Activated CD4-positive, alpha-beta T cell treated with anti-CD3 and anti-CD28 coated beads, Interleukin-2, amount 50 U/mL, for 24 hours (primary cell): Measurements from ENCODE around the gene PDGFC.

Experiments
- DNase-seq, 2 donors: peaks; one replicate each; pipeline ENCODE4 v3.0.0-alpha.2; 2020; ENCODE audit warnings: low read depth in 1 of 2, low spot score in 1 of 2

Gene PDGFC

DNA sequence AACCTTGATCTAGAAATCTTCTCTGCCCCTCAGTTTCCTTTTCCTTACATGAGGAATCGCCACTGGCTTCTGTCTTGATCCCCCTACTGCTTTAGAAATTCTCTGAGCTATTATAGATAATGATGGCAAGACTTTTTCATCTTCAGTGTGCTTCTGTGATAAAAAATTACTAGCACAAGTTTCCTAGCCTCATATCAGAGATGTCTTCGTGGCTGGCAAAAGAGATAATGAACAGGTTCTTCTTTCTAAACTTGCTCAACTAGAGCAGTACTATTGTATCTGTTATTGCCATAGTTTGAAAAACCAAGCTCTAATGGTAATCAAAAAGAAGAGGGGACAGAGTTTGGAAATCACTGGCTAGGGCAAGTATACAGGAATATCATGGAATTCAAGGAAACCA, 4.1 kb upstream of the PDGFC start:
- no peak for DNase-seq

DNA sequence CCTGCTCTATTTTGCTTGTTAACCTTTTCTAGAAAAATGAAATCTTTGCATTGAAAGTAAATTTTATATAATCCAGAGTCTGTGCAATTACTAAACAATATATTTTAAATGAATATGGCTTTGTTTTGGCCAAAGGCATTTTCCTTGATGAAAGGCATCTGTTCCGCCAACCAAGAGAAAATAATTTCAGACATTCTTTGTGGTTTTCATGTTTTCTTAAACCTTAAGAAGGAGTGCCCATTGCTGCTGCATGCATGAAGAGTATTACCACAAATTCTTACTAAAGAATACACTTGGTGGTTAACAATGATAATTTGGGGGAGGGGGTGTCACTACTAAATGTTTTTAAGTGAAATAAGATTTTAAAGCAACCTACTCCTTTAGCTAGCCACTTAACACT, 2.7 kb upstream of the PDGFC start:
- no peak for DNase-seq

DNA sequence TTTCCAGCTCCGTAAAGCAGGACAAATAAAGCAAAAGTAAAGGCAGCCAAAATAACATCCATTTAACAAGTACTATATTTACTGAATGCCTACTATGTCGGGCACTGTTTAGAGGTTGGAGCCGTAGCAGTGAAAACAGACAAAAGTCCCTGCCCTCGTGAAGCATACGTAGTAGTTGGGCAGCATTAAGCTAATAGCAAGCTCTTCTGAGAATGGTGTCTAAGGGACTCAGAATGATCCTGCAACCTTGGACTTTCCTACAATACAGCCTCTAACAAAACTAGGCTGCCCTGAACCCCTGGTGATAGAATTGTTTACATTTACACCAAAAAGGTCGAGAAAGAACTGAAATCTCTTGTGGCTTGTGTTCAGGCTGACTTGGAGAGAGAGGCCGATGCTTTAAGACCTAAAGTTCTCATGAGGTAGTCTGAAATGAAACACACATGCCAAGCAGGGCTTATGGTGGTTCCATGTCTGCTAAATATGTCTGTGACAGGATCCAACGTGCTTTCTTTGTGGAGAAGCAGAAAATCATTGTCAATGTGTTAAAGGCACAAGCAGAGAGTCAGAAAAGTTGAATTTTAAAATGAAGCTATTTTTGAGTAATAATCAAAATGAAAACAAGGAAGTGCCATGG, 898 bp upstream of the PDGFC start:
- DNase-seq = no peak

DNA sequence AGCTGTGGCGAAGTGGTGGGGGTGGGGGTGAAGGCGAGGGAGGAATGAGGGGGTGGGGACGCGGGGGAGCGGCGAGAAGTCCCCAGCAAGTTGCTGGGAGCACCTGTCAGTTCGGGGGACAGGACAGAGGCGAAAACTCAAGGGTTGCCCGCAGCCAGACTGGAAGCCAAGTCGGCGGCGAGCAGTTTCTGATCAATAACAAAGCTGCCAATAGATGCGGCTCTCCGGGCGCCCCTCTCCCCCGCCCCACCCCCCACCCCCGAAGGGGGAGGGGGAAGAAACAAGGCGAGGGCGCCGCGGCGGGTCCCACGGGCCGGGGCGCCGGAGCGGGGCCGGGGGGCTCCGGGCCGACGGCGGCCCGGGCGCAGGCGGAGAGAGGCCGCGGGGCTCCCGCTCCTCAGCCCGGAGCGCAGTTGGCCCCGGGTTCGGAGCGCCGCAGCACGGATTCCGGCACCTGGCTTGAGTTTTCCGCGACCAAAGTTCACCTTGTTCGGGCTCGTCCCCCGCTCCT, 379 bp downstream of the PDGFC start:
- no peak for DNase-seq

DNA sequence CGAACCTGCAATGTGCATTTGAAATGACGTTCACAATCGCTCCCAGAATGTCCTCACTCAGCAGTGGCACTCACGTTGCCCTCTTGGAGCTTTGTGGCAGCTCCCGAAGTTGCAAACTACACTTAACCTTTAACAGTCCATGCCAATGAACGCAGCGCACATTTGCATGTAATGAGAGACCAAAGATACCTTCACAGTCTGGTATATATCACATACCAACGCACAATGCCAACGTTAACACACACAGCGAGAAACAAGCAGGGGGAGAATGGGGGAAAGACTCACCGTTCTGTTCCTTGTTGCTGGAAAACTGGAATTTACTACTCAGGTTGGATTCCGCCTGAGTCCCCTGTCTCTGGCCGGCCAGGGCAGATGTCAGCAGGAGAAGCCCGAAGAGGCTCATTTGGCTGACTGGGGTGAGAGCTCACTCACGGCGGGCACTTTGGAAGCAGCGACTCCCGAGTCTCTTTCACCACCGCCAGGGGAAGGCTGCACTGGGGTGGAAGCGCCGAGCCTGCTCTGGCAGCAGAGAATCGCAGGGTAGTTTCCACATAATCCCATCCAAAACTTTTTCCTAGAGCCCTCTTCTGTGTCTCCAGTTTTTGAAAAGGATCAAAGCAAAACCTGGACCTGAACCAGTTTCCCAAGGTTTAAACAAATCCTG, 966 bp downstream of the PDGFC start:
- DNase-seq = no peak

DNA sequence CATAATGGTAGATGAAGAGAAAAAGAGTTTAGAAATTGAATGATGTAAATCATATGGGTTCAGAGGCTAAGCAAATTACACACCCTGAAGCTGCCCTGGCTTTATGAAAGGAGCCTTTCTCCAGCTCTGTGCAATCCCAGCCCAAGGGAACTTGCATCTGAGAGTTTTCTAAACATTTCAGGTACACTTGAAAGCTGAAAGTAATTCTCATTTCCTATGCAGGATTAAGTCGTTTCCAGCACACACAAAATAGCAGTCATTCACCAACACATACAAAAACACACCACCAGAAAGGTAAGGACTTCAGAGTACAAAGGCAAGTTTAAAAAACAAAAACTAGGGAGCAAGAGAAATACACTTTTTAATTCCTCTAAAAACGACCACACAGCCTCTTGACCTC, 1.7 kb downstream of the PDGFC start:
- no peak for DNase-seq

DNA sequence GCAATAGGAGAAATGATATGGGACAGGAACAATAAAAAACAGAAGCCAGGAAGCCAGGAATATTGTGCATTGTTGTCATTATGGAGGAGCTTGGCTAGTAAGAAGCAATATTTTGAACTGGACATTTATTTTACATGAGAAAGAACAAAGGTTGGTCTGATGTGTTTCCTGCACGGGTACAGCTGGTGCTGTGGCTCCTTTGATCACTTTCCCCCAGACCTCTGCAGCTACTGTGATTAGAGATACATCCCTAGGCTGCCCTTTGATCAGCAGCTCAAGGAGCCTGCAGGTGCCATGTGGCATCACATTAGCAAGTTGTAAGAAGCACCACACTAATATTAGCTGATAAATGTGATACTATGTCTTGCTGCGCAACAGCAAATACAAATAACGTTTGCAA, 2.5 kb downstream of the PDGFC start:
- no peak for DNase-seq

DNA sequence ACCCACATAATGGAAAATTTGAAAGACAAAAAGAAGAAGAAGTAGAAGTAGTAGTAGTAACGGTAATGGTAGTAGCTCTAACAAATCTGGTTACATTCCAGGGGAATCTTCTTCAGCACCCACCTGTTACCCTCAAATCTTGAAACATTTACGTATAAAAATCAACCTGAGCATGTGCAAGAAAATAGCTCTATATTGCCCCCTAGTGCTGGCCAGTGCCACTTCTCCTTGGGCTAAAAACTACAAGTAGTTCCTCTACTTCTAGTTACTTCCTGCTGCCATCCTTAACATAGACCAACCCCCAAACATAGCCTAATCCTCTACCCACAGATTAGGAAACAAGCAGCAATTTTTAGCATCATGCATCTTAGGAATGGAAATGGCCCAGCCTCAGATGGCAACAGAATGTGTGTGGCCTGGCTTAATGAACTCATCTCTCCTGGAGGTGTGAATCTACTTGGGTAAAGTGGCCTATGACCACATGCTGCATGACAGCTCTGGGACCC, 3.1 kb downstream of the PDGFC start:
- no peak for DNase-seq

DNA sequence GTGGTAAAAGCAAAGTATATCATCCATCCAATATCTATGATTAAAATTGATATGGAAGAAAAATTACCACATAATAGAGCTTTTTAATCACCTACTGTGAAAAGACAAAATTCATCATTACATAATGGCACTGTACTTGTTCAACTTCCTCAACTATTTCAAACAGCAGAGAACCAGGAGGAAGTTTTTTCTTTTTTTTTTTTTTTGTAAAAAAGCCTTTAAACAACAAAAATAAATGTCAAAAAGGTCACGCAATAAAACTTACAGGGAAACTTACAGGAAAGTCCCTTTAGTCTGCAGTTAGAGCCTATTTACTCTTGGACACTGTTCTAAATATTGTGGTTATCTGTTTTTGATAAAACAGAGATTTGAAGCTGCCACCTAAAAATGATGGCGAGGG, 4.8 kb downstream of the PDGFC start:
- no peak for DNase-seq

DNA sequence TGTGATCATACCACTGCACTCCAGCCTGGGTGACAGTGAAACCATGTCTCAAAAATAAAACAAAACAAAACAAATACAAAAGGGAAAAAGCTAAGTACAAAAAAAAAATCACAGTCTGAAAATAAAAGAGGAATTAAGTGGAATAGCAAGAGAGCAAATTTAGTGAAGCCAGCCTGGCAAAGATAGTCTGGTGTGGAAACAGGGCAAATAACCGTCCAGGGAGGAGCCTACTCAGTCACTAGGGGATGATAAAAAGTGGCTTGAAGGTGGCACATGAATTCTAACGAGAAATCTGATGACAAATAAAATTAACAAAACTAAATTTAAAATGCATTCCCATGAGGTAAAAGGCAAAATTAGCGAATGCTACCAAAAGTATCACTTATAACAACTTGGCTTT, 8.2 kb downstream of the PDGFC start:
- DNase-seq = no peak

DNA sequence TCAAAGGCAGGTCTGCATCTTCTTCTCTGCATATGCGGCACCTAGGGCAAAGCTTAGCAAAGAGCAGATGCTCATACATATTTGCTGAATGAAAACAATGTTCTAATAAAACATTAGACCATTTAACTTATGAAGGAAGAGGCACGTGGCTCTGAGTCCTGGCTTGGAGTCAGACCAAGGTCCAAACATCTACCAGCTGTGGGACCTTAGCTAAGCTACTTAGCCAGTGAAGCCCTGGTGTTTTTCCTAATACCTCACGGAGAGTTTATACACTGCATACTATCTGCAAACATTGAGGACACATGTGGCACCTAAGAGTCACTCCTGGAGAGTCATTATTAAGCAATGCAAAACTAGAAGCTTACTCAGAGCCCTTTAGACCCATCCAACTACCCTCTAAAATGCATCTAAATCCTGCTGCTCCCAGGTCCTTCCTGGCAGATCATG, 9.0 kb downstream of the PDGFC start:
- no peak for DNase-seq

DNA sequence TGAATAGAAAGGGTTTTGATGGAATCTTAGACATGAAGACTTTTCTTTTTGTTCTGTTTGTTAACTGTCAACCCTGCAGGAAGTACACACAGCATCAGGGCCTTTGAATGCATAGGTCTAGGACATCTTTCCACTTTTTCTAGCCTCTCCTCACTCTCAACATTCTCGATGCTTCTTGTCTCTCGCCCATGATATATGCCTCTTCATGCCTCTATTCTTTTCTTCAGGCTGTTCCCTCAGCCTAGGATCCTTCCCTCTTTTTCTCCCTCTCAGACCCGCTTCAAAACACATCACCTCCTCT, 9.6 kb downstream of the PDGFC start:
- DNase-seq = no peak

DNA sequence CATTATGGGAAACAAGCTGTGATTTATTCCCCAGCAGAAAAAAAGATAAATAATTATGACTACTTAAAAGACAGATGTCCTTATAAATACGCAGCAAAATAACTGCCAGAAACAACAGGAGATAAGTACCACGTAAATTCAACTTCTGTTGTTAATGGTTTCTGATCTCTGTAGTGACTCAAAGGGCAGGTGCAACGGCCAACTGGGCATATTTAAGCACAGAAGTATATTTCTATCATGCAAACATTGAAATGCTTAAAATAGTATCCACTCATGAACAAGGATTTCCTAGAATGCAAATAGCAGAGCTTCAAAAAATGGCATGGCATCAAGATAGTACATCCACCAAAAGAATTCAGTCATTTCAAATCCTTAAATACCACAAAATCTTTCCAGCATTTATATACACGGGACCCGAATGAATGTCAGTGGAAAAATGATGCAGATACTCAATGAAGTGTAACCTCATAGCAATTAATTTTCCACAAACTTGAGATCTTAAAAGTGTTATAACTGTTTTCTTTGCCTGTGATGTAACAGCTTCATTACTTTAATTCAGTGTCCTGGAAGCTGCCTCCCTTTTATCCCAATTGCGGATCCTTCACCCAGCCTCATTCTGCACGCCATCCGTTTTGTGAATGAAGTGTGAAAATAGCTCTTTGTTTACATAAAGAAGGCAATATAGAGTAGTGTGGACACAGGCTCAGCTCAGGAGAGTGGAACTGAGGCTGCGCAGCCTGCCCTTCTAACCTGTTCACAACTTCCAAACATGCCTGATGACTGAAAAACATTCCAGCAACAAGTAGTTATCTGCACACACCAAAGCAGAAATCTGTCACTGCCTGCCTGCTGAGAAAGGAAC, 10.2 kb downstream of the PDGFC start:
- no peak for DNase-seq

DNA sequence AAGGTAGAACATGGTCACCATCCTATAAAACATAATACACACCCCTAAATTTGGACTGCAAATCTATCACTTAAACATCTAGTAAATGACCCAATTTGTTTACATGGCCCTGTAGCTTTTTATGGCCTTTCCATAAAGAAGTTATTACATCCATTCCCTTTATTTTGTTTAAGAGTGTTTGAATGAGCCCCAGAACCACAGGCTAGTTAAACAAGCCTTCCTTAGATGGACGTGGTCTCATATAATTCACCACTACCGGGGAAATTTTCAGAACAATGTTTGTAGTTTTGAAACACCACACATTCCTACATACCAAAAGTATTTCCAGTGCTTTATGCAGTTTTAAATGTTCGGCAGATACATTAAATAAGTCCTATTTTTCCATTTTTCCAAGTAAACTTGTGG, 12.3 kb downstream of the PDGFC start:
- DNase-seq = no peak

DNA sequence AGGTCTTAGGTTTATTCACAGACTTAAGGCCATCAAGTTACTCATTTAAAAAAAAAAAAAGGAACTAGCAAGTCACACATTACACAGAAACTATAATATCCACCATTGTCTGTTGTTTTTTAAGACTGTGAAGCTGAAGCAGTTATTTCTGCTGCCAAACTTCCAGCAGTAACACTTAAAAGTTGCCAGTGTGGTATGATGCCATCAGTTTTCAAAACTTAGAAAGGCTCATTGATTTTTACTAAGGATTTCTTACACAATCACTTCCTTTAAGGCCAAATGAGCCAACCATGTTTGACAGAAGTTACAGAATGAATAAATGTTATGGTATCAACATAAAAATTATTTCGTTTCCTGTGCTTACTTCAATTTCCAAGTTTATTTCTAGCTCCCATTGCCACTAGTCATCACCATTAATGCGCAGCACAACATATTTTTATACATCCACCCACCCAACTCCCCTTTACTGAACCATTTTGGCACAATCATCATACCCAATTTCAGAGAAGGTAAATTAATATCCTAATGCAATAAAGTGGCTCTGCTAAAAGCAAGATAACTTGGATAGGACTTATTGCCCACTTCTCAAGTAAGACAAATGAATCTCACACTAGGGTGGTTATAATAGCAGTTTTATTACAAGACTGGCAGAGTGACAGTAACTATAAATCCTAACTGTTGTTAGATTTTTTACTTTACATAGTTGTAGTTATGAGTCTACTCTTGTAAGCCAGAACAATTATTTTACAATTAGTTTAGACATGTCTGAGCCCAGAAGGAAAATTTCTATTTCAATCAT, 13.1 kb downstream of the PDGFC start:
- DNase-seq = no peak

DNA sequence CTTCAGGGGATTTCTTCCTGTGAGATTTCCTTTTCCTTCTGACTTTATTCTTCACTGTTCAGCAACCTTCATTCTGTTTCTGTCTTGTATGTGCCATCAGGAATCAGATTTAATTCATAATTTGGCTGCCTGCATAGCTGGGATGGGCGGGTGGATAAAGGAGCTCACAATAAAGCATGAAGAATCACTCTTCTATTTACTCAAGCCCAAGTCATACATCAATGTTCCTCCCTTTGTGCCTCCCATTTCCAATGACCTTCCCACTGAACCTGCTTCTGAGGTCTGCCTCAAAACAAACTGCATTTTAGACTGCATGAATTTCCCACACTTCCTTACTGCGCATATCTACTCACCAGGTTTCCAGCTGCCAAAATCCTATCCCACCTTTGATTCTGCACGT, 14.0 kb downstream of the PDGFC start:
- DNase-seq = no peak

DNA sequence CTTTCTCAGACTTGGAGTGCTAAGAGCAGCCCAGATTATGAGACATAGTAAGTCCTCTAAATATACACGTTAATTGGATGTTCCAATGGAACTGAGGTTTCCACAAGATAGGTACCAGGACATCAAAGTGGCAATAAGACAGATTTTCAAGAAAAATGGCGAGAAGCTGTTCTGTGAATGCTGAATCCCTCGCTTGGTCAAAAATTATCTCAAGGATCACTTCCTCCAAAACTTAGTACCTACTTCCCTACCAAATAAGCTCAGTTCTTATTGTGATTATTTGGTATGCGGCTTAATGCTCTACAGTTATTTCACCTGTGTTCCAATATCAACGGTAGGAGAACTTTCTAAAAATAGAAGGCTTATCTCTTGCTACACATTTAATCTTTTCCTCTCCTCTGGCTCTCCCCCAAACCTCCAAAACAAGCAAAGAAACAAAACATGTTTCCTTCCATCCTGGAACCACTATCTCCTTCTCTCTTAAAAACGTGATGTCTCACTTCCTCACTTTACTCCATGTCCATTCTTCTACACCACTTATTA, 14.7 kb downstream of the PDGFC start:
- DNase-seq = no peak

DNA sequence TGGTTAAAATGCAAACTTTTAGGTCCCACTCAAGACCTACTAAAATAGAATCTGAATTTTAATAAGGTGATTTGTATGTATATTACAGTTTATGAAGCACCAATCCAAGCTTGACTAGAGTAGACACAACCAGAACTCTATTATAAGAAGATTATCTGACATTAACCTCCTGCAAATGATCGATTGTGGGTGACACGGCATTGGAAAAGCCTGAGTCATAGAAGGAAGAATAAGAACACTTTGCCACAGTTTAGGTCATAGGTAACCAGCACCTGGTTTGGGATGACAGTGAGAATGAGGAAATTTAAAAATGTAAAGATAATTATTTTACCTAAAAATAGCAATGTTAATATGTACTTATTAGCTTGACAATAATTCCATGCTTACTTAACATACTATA, 15.2 kb downstream of the PDGFC start:
- no peak for DNase-seq

DNA sequence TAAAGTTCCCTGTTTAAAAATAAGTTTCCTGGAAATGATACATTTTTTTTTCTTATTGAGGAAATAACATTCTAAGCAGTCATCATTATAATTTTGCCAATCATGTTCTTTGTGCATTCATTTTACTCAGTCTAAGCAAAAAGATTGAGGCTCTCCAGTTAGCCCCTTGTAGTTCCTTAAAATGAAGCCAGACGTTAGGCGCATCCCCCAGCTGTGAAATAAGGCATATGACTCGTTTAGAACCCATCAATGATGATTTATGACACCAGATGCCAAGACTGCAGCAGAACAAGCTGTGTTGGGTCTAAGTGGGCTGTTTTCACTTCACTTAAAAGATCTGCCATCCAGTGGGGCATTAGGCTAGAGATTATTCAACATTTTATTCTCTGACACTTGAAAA, 17.0 kb downstream of the PDGFC start:
- no peak for DNase-seq

DNA sequence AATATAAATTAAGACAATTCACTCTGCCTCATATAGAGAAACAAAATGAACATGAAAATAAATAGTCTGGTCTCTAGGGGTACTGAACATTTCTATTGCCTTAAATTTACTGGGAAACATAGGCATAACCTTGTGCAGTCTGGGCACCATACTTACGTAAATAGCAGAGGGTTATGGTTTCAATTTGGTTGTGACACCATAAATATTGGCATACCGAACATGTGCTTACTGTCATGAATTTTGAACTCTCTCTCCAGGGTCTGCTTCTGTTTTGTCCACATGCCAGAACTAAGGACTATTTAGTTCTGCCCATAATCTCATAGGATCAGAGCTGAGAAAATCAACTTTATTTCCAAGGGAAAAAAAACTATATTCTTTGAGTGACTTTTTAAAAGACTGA, 17.6 kb downstream of the PDGFC start:
- no peak for DNase-seq

DNA sequence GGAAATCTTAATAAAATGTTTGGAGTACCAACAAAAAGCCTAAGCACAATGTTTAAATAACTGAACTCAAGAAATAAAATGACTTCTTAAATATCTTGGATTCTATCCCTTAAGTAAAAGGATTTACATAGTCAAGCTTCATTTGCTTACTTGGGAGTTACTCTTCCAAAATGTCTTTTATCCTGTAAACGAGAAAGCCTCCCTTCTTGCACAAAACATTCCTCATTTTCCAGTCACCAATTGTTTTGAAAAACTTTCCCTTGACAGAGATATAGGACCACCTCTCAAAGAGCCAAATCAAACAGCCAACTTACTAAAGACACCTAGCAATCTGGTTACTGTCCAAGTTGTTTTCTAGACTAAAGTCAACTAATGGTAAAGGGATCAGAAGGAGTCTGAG, 18.6 kb downstream of the PDGFC start:
- DNase-seq = no peak
